B cell (primary cell): ENCODE data around the gene PARD3B.

Source experiments
- EZH2 ChIP-seq: IDR thresholded peaks from 2 replicates; pipeline ENCODE4 v1.6.1; 2012; ENCODE audit warnings: borderline replicate concordance, low read depth, mild to moderate bottlenecking, moderate library complexity, low read length; ENCODE audit not compliant: insufficient read depth, poor library complexity, severe bottlenecking
- TF ChIP-seq, protein P1 (sequence below): fragments of 200-600 bp; IDR thresholded peaks from one replicate; pipeline ENCODE4 v1.8.0; 2022; ENCODE audit warnings: antibody characterized with exemption, mild to moderate bottlenecking

DNA sequence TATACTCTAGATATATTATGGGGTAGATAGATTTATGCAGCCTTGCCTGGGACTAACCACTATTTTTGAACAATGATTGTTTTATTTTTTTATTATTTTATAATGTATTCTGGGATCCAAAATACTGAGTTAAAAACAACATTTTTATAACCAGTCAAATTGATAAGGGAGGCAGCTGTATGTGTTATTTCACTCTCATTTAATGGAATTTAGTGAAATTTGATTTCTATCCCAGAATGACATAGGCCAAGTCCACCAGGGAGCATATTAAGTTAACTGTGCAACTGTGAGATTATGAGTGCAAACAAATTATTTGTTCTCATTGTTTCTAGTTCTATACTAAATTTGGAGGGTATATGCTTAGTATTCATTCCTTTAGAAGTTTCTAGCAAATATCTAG, 583.5 kb downstream of the PARD3B start:
- TF ChIP-seq, protein P1, sequence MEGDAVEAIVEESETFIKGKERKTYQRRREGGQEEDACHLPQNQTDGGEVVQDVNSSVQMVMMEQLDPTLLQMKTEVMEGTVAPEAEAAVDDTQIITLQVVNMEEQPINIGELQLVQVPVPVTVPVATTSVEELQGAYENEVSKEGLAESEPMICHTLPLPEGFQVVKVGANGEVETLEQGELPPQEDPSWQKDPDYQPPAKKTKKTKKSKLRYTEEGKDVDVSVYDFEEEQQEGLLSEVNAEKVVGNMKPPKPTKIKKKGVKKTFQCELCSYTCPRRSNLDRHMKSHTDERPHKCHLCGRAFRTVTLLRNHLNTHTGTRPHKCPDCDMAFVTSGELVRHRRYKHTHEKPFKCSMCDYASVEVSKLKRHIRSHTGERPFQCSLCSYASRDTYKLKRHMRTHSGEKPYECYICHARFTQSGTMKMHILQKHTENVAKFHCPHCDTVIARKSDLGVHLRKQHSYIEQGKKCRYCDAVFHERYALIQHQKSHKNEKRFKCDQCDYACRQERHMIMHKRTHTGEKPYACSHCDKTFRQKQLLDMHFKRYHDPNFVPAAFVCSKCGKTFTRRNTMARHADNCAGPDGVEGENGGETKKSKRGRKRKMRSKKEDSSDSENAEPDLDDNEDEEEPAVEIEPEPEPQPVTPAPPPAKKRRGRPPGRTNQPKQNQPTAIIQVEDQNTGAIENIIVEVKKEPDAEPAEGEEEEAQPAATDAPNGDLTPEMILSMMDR = no peak
- TF ChIP-seq EZH2 = no peak
